Lung (tissue), 12 donors: Measurements from ENCODE around the gene KIF1A. TPM values are rescaled to one million over a fixed set of nuclear protein-coding genes. Genes with fewer than 3 reads are reported as not detected.
"Not testable (repeated sequence)": the region's sequence is repeated elsewhere in the genome, so short reads cannot be mapped to it uniquely, and the experiment has no call there.

Experiments
- ATAC-seq: fragments of 200-7000 bp; cut with Tn5 transposase; one replicate; pipeline ENCODE4 v1.9.1; 2020; ENCODE audit warnings: moderate number of reproducible peaks; ENCODE audit not compliant: insufficient read depth, low FRiP score
- DNase-seq, 3 donors: peaks; one replicate each; pipeline ENCODE4 v3.0.0-alpha.2; 2013 to 2017
- H3K27ac ChIP-seq, 2 donors: one replicate each; pipeline ENCODE4 v1.5.1; 2013; ENCODE audit warnings: mild to moderate bottlenecking in 2 of 2, moderate library complexity in 2 of 2, control low read depth in 1 of 2, inconsistent platforms in 1 of 2, low read depth in 1 of 2, low read length in 1 of 2
- H3K27me3 ChIP-seq, 3 donors: one replicate each; pipeline ENCODE4 v1.5.1; 2013; ENCODE audit warnings: low read length in 2 of 3; ENCODE audit not compliant: control insufficient read depth in 3 of 3, insufficient read depth in 3 of 3
- H3K36me3 ChIP-seq, 4 donors: one replicate each; pipeline ENCODE4 v1.5.1; 2013; ENCODE audit warnings: low read length in 4 of 4, mild to moderate bottlenecking in 1 of 4, moderate library complexity in 1 of 4; ENCODE audit not compliant: control insufficient read depth in 4 of 4, insufficient read depth in 4 of 4
- H3K4me1 ChIP-seq, 5 donors: one replicate each; pipeline ENCODE4 v1.5.1; 2013; ENCODE audit warnings: low read length in 5 of 5, mild to moderate bottlenecking in 2 of 5, moderate library complexity in 1 of 5; ENCODE audit not compliant: control insufficient read depth in 5 of 5, insufficient read depth in 5 of 5
- H3K4me3 ChIP-seq: one replicate; pipeline ENCODE4 v1.5.1; 2013; ENCODE audit warnings: mild to moderate bottlenecking, control low read depth, moderate library complexity
- H3K9ac ChIP-seq, 2 donors: one replicate each; pipeline ENCODE4 v1.5.1; 2013; ENCODE audit warnings: low read length in 2 of 2, control low read depth in 1 of 2; ENCODE audit not compliant: insufficient read depth in 1 of 2
- H3K9me3 ChIP-seq, 4 donors: one replicate each; pipeline ENCODE4 v1.5.1; 2013; ENCODE audit warnings: low read length in 3 of 4, mild to moderate bottlenecking in 1 of 4, moderate library complexity in 1 of 4; ENCODE audit not compliant: control insufficient read depth in 4 of 4, insufficient read depth in 3 of 4
- CTCF ChIP-seq: IDR thresholded peaks from 2 replicates; pipeline ENCODE4 v1.5.1; 2012; ENCODE audit warnings: mild to moderate bottlenecking; ENCODE audit errors: control extremely low read depth, extremely low read depth
- WGBS, 2 donors: extraction: QIAGEN DNeasy Blood & Tissue Kit; methylation state at CpG; one replicate each; pipeline ENCODE4 v1.1.7; 2013; 5-methylcytosine and 5-hydroxymethylcytosine counted together
- polyA plus RNA-seq, 2 donors: library from polyadenylated mRNA; stranded (reverse); fragments of 200-250 nt; gene quantifications; one replicate each; pipeline ENCODE4 v1.2.1, GENCODE V29; 2013
- total RNA-seq, 2 donors: library from RNA; depleted of rRNA in 1 of 2; stranded (reverse); fragments of >200 nt in 1 of 2; gene quantifications; one replicate each; pipeline ENCODE4 v1.2.1, GENCODE V29; 2014 to 2021
- donor health status: control.
- donor health status: control.
- donor health status: Bipolar disorder and iron deficiency.
- donor health status: healthy.
- donor health status: DM: yes; HTN: yes; CAD: no.

The KIF1A gene
- total and polyA plus RNA-seq, 4 donors, result 0.14 to 2.3 (median 0.46) TPM

- Histone ChIP-seq H3K9me3 (no peaks in the 10 kb centered on the region), H3K27me3 (no peaks in the 10 kb centered on the region), H3K4me3 (no peak overlapping the region), H3K4me1 (no peaks in the 10 kb centered on the region), H3K36me3 (no peaks in the 10 kb centered on the region), H3K9ac (no peak overlapping the region), H3K27ac (no peak overlapping the region)
- TF ChIP-seq CTCF, result no peak
- no peak for ATAC-seq
- peak in 1 of 3 donors; percentile 7 for DNase-seq
- 84 to 86% methylated on average over 20 of the region's 20 CpGs for WGBS, 2 donors
These were observed 132.8 kb downstream of the KIF1A start for GRCh38 chr2:240687045-240687740.

- H3K27me3 ChIP-seq, result no peaks in the 10 kb centered on the region
- H3K27ac ChIP-seq, result no peak overlapping the region
- H3K4me3 ChIP-seq, result no peak overlapping the region
- no peak for TF ChIP-seq CTCF
- DNase-seq (no peak), ATAC-seq (no peak)
- H3K9me3 ChIP-seq, result no peaks in the 10 kb centered on the region
- H3K36me3 ChIP-seq, result no peaks in the 10 kb centered on the region
- no peak overlapping the region for H3K9ac ChIP-seq
- no peaks in the 10 kb centered on the region for H3K4me1 ChIP-seq
- 42 to 45% methylated on average over 6 of the region's 6 CpGs for WGBS, 2 donors
These were observed 133.6 kb downstream of the KIF1A start for GRCh38 chr2:240686460-240686859.

GRCh38 chr2:240685771-240686371, 134.1 kb downstream of the KIF1A start:
- TF ChIP-seq CTCF, result no peak
- Histone ChIP-seq H3K36me3 (no peaks in the 10 kb centered on the region), H3K9me3 (no peaks in the 10 kb centered on the region), H3K27me3 (no peaks in the 10 kb centered on the region), H3K4me3 (no peak overlapping the region), H3K27ac (no peak overlapping the region), H3K4me1 (no peaks in the 10 kb centered on the region), H3K9ac (no peak overlapping the region)
- 53 to 68% methylated on average over 10 of the region's 10 CpGs for WGBS, 2 donors
- DNase-seq (peak; percentile 45 to 77 (median 52)), ATAC-seq (no peak)

GRCh38 chr2:240683980-240684728, 135.9 kb downstream of the KIF1A start:
- DNase-seq, result peak in 1 of 3 donors; percentile 8
- ATAC-seq, H3K9ac ChIP-seq, H3K27ac ChIP-seq, H3K4me3 ChIP-seq, H3K27me3 ChIP-seq, H3K36me3 ChIP-seq, H3K9me3 ChIP-seq, H3K4me1 ChIP-seq: not testable (repeated sequence)
- WGBS, 2 donors, result 68 to 70% methylated on average over 14 to 15 of the region's 15 CpGs

- H3K27me3 ChIP-seq, DNase-seq, H3K9me3 ChIP-seq, ATAC-seq, H3K27ac ChIP-seq, H3K36me3 ChIP-seq, H3K4me1 ChIP-seq, H3K9ac ChIP-seq, H3K4me3 ChIP-seq: not testable (repeated sequence)
- WGBS, 2 donors, result 60 to 75% methylated on average over 2 to 3 of the region's 15 CpGs
These were observed 136.6 kb downstream of the KIF1A start for GRCh38 chr2:240683329-240683979.
